PFSK-1 (cell line): ENCODE measurements around the gene EGFL7.

Experiments used
- FOXP2 ChIP-seq: optimal IDR thresholded peaks from 2 replicates; pipeline ENCODE3; 2011; ENCODE audit warnings: borderline replicate concordance, control low read depth, inconsistent platforms; ENCODE audit not compliant: insufficient read depth; ENCODE audit errors: extremely low read length, extremely low read depth
- POLR2AphosphoS5 ChIP-seq: IDR thresholded peaks from 2 replicates; pipeline ENCODE4 v1.6.1; 2012; ENCODE audit warnings: low read depth, mild to moderate bottlenecking, control low read depth, low read length, moderate library complexity
- REST ChIP-seq, 2 experiments: IDR thresholded peaks; 2 replicates each; pipeline versions ENCODE4 v1.6.1 to v1.8.0; 2011 to 2012; ENCODE audit warnings: low read depth in 2 of 2, low read length in 2 of 2, control low read depth in 1 of 2, inconsistent platforms in 1 of 2, mild to moderate bottlenecking in 1 of 2, moderate library complexity in 1 of 2; ENCODE audit not compliant: insufficient read depth in 1 of 2
- SIN3A ChIP-seq: IDR thresholded peaks from 2 replicates; pipeline ENCODE4 v1.6.1; 2012; ENCODE audit warnings: mild to moderate bottlenecking, low read length, moderate library complexity, borderline replicate concordance; ENCODE audit not compliant: insufficient read depth
- TAF1 ChIP-seq: IDR thresholded peaks from 2 replicates; pipeline ENCODE4 v1.6.1; 2012; ENCODE audit warnings: low read length, control low read depth, borderline replicate concordance; ENCODE audit not compliant: insufficient read depth

The EGFL7 gene

GRCh38 chr9:136669791-136670464, 7.2 kb downstream of the EGFL7 start:
- TF ChIP-seq POLR2AphosphoS5 (no peak), SIN3A (no peak), REST (IDR thresholded peaks at IDR 0.05; ENCODE audit: insufficient read depth in 1 of 2, low read depth in 2 of 2, low read length in 2 of 2) (no peak), TAF1 (no peak), FOXP2 (no peak)

- TF ChIP-seq TAF1 (no peak), SIN3A (no peak), FOXP2 (no peak), REST (IDR thresholded peaks at IDR 0.05; ENCODE audit: insufficient read depth in 1 of 2, low read depth in 2 of 2, low read length in 2 of 2) (no peak), POLR2AphosphoS5 (no peak)
These were observed 8.0 kb downstream of the EGFL7 start for GRCh38 chr9:136670576-136671253.

- TF ChIP-seq POLR2AphosphoS5 (no peak), REST (IDR thresholded peaks at IDR 0.05; ENCODE audit: insufficient read depth in 1 of 2, low read depth in 2 of 2, low read length in 2 of 2) (no peak)
These were observed 8.5 kb downstream of the EGFL7 start for GRCh38 chr9:136671254-136671614.

- TF ChIP-seq SIN3A = no peak
- TF ChIP-seq TAF1 = no peak
- no peak for TF ChIP-seq POLR2AphosphoS5
- no peak for TF ChIP-seq REST (IDR thresholded peaks at IDR 0.05; ENCODE audit: insufficient read depth in 1 of 2, low read depth in 2 of 2, low read length in 2 of 2)
- no peak for TF ChIP-seq FOXP2
These were observed 9.1 kb downstream of the EGFL7 start for GRCh38 chr9:136671646-136672430.
